Lung (tissue), 12 donors: ENCODE measurements around the gene RNF121. TPM values are rescaled to one million over a fixed set of nuclear protein-coding genes. Genes with fewer than 3 reads are reported as not detected.

Experiments used
- ATAC-seq: fragments of 200-7000 bp; cut with Tn5 transposase; one replicate; pipeline ENCODE4 v1.9.1; 2020; ENCODE audit warnings: moderate number of reproducible peaks; ENCODE audit not compliant: insufficient read depth, low FRiP score
- DNase-seq, 3 donors: peaks; one replicate each; pipeline ENCODE4 v3.0.0-alpha.2; 2013 to 2017
- H3K27ac ChIP-seq, 2 donors: one replicate each; pipeline ENCODE4 v1.5.1; 2013; ENCODE audit warnings: mild to moderate bottlenecking in 2 of 2, moderate library complexity in 2 of 2, control low read depth in 1 of 2, inconsistent platforms in 1 of 2, low read depth in 1 of 2, low read length in 1 of 2
- H3K27me3 ChIP-seq, 3 donors: one replicate each; pipeline ENCODE4 v1.5.1; 2013; ENCODE audit warnings: low read length in 2 of 3; ENCODE audit not compliant: control insufficient read depth in 3 of 3, insufficient read depth in 3 of 3
- H3K36me3 ChIP-seq, 4 donors: one replicate each; pipeline ENCODE4 v1.5.1; 2013; ENCODE audit warnings: low read length in 4 of 4, mild to moderate bottlenecking in 1 of 4, moderate library complexity in 1 of 4; ENCODE audit not compliant: control insufficient read depth in 4 of 4, insufficient read depth in 4 of 4
- H3K4me1 ChIP-seq, 5 donors: one replicate each; pipeline ENCODE4 v1.5.1; 2013; ENCODE audit warnings: low read length in 5 of 5, mild to moderate bottlenecking in 2 of 5, moderate library complexity in 1 of 5; ENCODE audit not compliant: control insufficient read depth in 5 of 5, insufficient read depth in 5 of 5
- H3K4me3 ChIP-seq: one replicate; pipeline ENCODE4 v1.5.1; 2013; ENCODE audit warnings: mild to moderate bottlenecking, control low read depth, moderate library complexity
- H3K9ac ChIP-seq, 2 donors: one replicate each; pipeline ENCODE4 v1.5.1; 2013; ENCODE audit warnings: low read length in 2 of 2, control low read depth in 1 of 2; ENCODE audit not compliant: insufficient read depth in 1 of 2
- H3K9me3 ChIP-seq, 4 donors: one replicate each; pipeline ENCODE4 v1.5.1; 2013; ENCODE audit warnings: low read length in 3 of 4, mild to moderate bottlenecking in 1 of 4, moderate library complexity in 1 of 4; ENCODE audit not compliant: control insufficient read depth in 4 of 4, insufficient read depth in 3 of 4
- CTCF ChIP-seq: IDR thresholded peaks from 2 replicates; pipeline ENCODE4 v1.5.1; 2012; ENCODE audit warnings: mild to moderate bottlenecking; ENCODE audit errors: control extremely low read depth, extremely low read depth
- WGBS, 2 donors: extraction: QIAGEN DNeasy Blood & Tissue Kit; methylation state at CpG; one replicate each; pipeline ENCODE4 v1.1.7; 2013; 5-methylcytosine and 5-hydroxymethylcytosine counted together
- polyA plus RNA-seq, 2 donors: library from polyadenylated mRNA; stranded (reverse); fragments of 200-250 nt; gene quantifications; one replicate each; pipeline ENCODE4 v1.2.1, GENCODE V29; 2013
- total RNA-seq, 2 donors: library from RNA; depleted of rRNA in 1 of 2; stranded (reverse); fragments of >200 nt in 1 of 2; gene quantifications; one replicate each; pipeline ENCODE4 v1.2.1, GENCODE V29; 2014 to 2021
- donor health status: control.
- donor health status: control.
- donor health status: Bipolar disorder and iron deficiency.
- donor health status: healthy.
- donor health status: DM: yes; HTN: yes; CAD: no.

The RNF121 gene
- total and polyA plus RNA-seq, 4 donors: 14.0 to 30.2 (median 27.6) TPM

GRCh38 chr11:71994786-71995185 is 65.9 kb downstream of the RNF121 start:
- Histone ChIP-seq H3K36me3 (peaks cover 0 to 8% (median 4%) of the 10 kb centered on the region in 4 donors), H3K27ac (no peak overlapping the region), H3K9me3 (no peaks in the 10 kb centered on the region), H3K27me3 (no peaks in the 10 kb centered on the region), H3K4me3 (no peak overlapping the region), H3K9ac (no peak overlapping the region), H3K4me1 (peaks cover 0 to 15% (median 0%) of the 10 kb centered on the region in 5 donors)
- DNase-seq: no peak
- WGBS, 2 donors: 86 to 94% methylated on average over 3 of the region's 3 CpGs
- ATAC-seq: no peak
- no peak for TF ChIP-seq CTCF

- WGBS, 2 donors: 86 to 91% methylated on average over 3 of the region's 3 CpGs
Measured at GRCh38 chr11:71995726-71996291, 67.0 kb downstream of the RNF121 start.

GRCh38 chr11:71996517-71996916 is 67.7 kb downstream of the RNF121 start:
- 96 to 97% methylated on average over 4 of the region's 4 CpGs for WGBS, 2 donors

More at GRCh38 chr11:71995726-71996291, 67.0 kb downstream of the RNF121 start:
- no peaks in the 10 kb centered on the region for H3K27me3 ChIP-seq
- H3K4me1 ChIP-seq: peaks cover 0 to 24% (median 0%) of the 10 kb centered on the region in 5 donors
- TF ChIP-seq CTCF: no peak
- H3K4me3 ChIP-seq: no peak overlapping the region
- ATAC-seq (no peak), DNase-seq (no peak)
- peaks cover 0 to 6% (median 1%) of the 10 kb centered on the region in 4 donors for H3K36me3 ChIP-seq
- no peaks in the 10 kb centered on the region for H3K9me3 ChIP-seq
- H3K27ac ChIP-seq: no peak overlapping the region
- no peak overlapping the region for H3K9ac ChIP-seq

More at GRCh38 chr11:71996517-71996916, 67.7 kb downstream of the RNF121 start:
- H3K27me3 ChIP-seq: no peaks in the 10 kb centered on the region
- peak overlapping the region in 1 of 2 donors; percentile 26 for H3K27ac ChIP-seq
- no peak overlapping the region for H3K9ac ChIP-seq
- H3K36me3 ChIP-seq: peaks cover 0 to 9% (median 5%) of the 10 kb centered on the region in 4 donors
- H3K9me3 ChIP-seq: no peaks in the 10 kb centered on the region
- ATAC-seq (no peak), DNase-seq (no peak)
- peaks cover 0 to 26% (median 0%) of the 10 kb centered on the region in 5 donors for H3K4me1 ChIP-seq
- TF ChIP-seq CTCF: no peak
- H3K4me3 ChIP-seq: no peak overlapping the region
